ENCODE data around the gene CAVIN4.

- TF ChIP-seq POLR2AphosphoS5 (IDR thresholded peaks at IDR 0.05; ENCODE audit: low read depth, low read length): no peak
- no peak for TF ChIP-seq POLR2A (IDR thresholded peaks at IDR 0.05; ENCODE audit: low read depth, low read length)
Measured at GRCh38 chr9:100561256-100561655, 16.6 kb upstream of the CAVIN4 start.

Measured in GM12892 (cell line).